GM12891 (cell line): ENCODE measurements around the gene AAK1.

ENCODE experiments used
- POLR2A ChIP-seq: IDR thresholded peaks from 2 replicates; pipeline ENCODE4 v1.6.1; 2011; ENCODE audit warnings: low read depth, low read length, control low read depth
- POLR2AphosphoS5 ChIP-seq: IDR thresholded peaks from 2 replicates; pipeline ENCODE4 v1.6.1; 2011; ENCODE audit warnings: low read depth, low read length, control low read depth
- SPI1 ChIP-seq: IDR thresholded peaks from 2 replicates; pipeline ENCODE4 v1.6.1; 2011; ENCODE audit warnings: low read depth, low read length, control low read depth
- TAF1 ChIP-seq: IDR thresholded peaks from 2 replicates; pipeline ENCODE4 v1.6.1; 2011; ENCODE audit warnings: low read depth, low read length, control low read depth

DNA sequence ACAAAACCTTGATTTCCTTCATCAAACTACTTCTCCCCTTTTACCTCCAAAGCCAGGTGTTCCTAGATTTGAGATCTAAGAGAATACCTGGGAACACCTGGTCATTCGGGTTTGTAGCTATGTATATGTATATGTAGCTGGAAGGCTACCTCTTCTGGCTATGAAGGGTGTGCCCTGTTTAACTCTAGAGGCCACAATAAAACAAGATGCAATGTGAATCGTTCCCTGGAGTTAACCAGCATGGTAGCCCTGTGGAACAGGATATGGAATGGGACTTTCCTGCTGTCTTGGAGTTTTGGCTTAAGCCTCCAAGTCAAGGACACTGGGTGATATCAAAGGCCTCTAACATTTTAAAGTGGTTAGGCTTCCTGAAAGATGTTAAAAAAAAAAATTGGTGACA lies 188.6 kb downstream of the AAK1 start:
- TF ChIP-seq POLR2A = no peak
- TF ChIP-seq SPI1 = no peak
- no peak for TF ChIP-seq POLR2AphosphoS5
- no peak for TF ChIP-seq TAF1
